Heart left ventricle (tissue), 16 donors: ENCODE data around the gene TRMT61A. TPM values are rescaled to one million over a fixed set of nuclear protein-coding genes. Genes with fewer than 3 reads are reported as not detected.

Experiments
- ATAC-seq, 4 donors: fragments of 200-7000 bp; cut with Tn5 transposase; one replicate each; pipeline ENCODE4 v1.9.1; 2020 to 2022; ENCODE audit warnings: moderate library complexity in 4 of 4, mild to moderate bottlenecking in 3 of 4, moderate number of reproducible peaks in 1 of 4
- DNase-seq, 5 donors: peaks; one replicate each; pipeline ENCODE4 v3.0.0-alpha.2; 2020
- H3K27ac ChIP-seq, 12 donors: fragments of 200-600 bp; sonication (generic) in 4 of 12; one replicate each; pipeline versions ENCODE4 v1.5.0 to v1.8.0; 2016 to 2022; ENCODE audit warnings: mild to moderate bottlenecking in 2 of 12
- H3K27me3 ChIP-seq, 9 donors: fragments of 200-600 bp; sonication (generic) in 2 of 9; one replicate each; pipeline versions ENCODE4 v1.5.1 to v1.8.0; 2016 to 2022; ENCODE audit warnings: mild to moderate bottlenecking in 3 of 9
- H3K36me3 ChIP-seq, 9 donors: fragments of 200-600 bp; sonication (generic) in 2 of 9; one replicate each; pipeline versions ENCODE4 v1.5.0 to v1.8.0; 2018 to 2022; ENCODE audit warnings: mild to moderate bottlenecking in 2 of 9
- H3K4me1 ChIP-seq, 12 donors: fragments of 200-600 bp; sonication (generic) in 4 of 12; one replicate each; pipeline versions ENCODE4 v1.5.0 to v1.8.0; 2016 to 2022; ENCODE audit warnings: mild to moderate bottlenecking in 3 of 12
- H3K4me3 ChIP-seq, 12 donors: fragments of 200-600 bp; sonication (generic) in 4 of 12; one replicate each; pipeline versions ENCODE4 v1.5.0 to v1.8.0; 2017 to 2022; ENCODE audit warnings: mild to moderate bottlenecking in 9 of 12, moderate library complexity in 4 of 12
- H3K9me3 ChIP-seq, 12 donors: fragments of 200-600 bp; sonication (generic) in 4 of 12; one replicate each; pipeline versions ENCODE4 v1.5.0 to v1.8.0; 2016 to 2022; ENCODE audit warnings: mild to moderate bottlenecking in 1 of 12
- CTCF ChIP-seq, 12 donors: fragments of 200-600 bp; sonication (generic) in 4 of 12; IDR thresholded peaks; one replicate each; pipeline versions ENCODE4 v1.5.0 to v1.8.0; 2018 to 2022; ENCODE audit warnings: antibody characterized with exemption in 12 of 12, mild to moderate bottlenecking in 5 of 12
- POLR2A ChIP-seq, 2 donors: fragments of 450-650 bp; IDR thresholded peaks; one replicate each; pipeline ENCODE4 v1.6.1; 2017; ENCODE audit warnings: antibody characterized with exemption in 2 of 2, mild to moderate bottlenecking in 2 of 2, moderate library complexity in 2 of 2
- WGBS, 4 donors: extraction: QIAGEN DNeasy Blood & Tissue Kit in 2 of 4; methylation state at CpG; one replicate each; pipeline versions ENCODE4 v1.1.5 to v1.1.7; 2013 to 2018; 5-methylcytosine and 5-hydroxymethylcytosine counted together
- intact Hi-C, 10 donors: fragments of 100-400 bp; cut with DNase I; formaldehyde crosslinking; loops; one replicate each; pipeline versions ENCODE4 v1.11.1 to v1.14.2; 2022
- polyA plus RNA-seq, 2 donors: library from polyadenylated mRNA; stranded (reverse); fragments of 200-250 nt; gene quantifications; one replicate each; pipeline ENCODE4 v1.2.3, GENCODE V29; 2013
- total RNA-seq, 9 donors: library from RNA; depleted of rRNA in 2 of 9; stranded (reverse); fragments of >200 nt in 2 of 9; fragmentation: NEBNext Ultra II Directional in 3 of 9; extraction: Animal tissue kit (Norgen Biotek cat#: 25700) in 3 of 9; gene quantifications; one replicate each; pipeline versions ENCODE4 v1.1.0 to v1.2.4, GENCODE V29; 2016 to 2023
- donor health status: ischemic (EF 13 %, LVEDD 7.1; RV severe dilation, severe dysfunction).
- donor health status: healthy with polysubstance abuse.
- donor health status: DM: no; HTN: yes; CAD: no.
- donor health status: DM: no; HTN: no; CAD: no.
- donor health status: ischemic (EF 25% LVEDD 6.9; RV normal size, moderate dysfunction).
- donor health status: ischemic (EF 25% LVEDD 5.7; RV mildly dilated, moderate dysfunction).
- donor health status: healthy.
- donor health status: DM: yes; HTN: yes; CAD: no.
- donor health status: ischemic (EF 35%, LVEDD 5.7; RV mildly dilated, moderate dysfunction).
- donor health status: nonischemic (EF 11% LVEDD 7.7; RV severe dilation, severe dysfunction).
- donor health status: DM: yes; HTN: yes; CAD: no.
- donor health status: PGD.
- donor health status: ischemic (EF 29% LVEDD 5.4; RV normal size, mild dysfunction).
- donor health status: nonischemic (EF 23%, LVEDD 6.1; RV moderate dilation, normal function).

Gene TRMT61A
- total and polyA plus RNA-seq, 11 donors: 3.2 to 15.9 (median 5.2) TPM

GRCh38 chr14:103556946-103557758 lies 28.2 kb downstream of the TRMT61A start:
- Histone ChIP-seq H3K4me1 (peaks cover 3 to 97% (median 60%) of the 10 kb centered on the region in 12 donors), H3K9me3 (no peaks in the 10 kb centered on the region), H3K27ac (peak overlapping the region in 9 of 12 donors; percentile 17 to 94 (median 37)), H3K27me3 (no peaks in the 10 kb centered on the region), H3K36me3 (peaks cover 0 to 44% (median 28%) of the 10 kb centered on the region in 9 donors), H3K4me3 (no peak overlapping the region)
- ATAC-seq (no peak), DNase-seq (no peak)
- no peak for TF ChIP-seq CTCF (IDR thresholded peaks at IDR 0.05)
- TF ChIP-seq POLR2A (IDR thresholded peaks at IDR 0.05): no peak
- 50 to 68% (median 55%) methylated on average over 15 of the region's 15 CpGs for WGBS, 4 donors
- intact Hi-C loops: loop anchor here in 1 of 10 donors (10.0 kb wide), 1 partner anchor 1028 kb away; no protein-coding TSS in a partner anchor

GRCh38 chr14:103558071-103558882 lies 29.3 kb downstream of the TRMT61A start:
- Histone ChIP-seq H3K27me3 (no peaks in the 10 kb centered on the region), H3K36me3 (peaks cover 0 to 44% (median 28%) of the 10 kb centered on the region in 9 donors), H3K9me3 (no peaks in the 10 kb centered on the region), H3K4me3 (no peak overlapping the region), H3K4me1 (peaks cover 3 to 86% (median 53%) of the 10 kb centered on the region in 12 donors), H3K27ac (peak overlapping the region in 7 of 12 donors; percentile 4 to 94 (median 31))
- ATAC-seq: no peak
- WGBS, 4 donors: 72 to 80% (median 75%) methylated on average over 16 of the region's 16 CpGs
- TF ChIP-seq CTCF (IDR thresholded peaks at IDR 0.05): no peak
- no peak for TF ChIP-seq POLR2A (IDR thresholded peaks at IDR 0.05)
- intact Hi-C loops: loop anchor here in 1 of 10 donors (10.0 kb wide), 1 partner anchor 1027 kb away; no protein-coding TSS in a partner anchor
- DNase-seq: no peak

GRCh38 chr14:103559766-103560165 lies 30.8 kb downstream of the TRMT61A start:
- intact Hi-C loops: loop anchor here in 2 of 10 donors (10.0 kb wide), 2 partner anchors 155 to 1025 kb away; partner anchors contain the start of genes XRCC3 (in 1 of the 2) and ZFYVE21 (in 1 of the 2)
- H3K27ac ChIP-seq: peak overlapping the region in 3 of 12 donors; percentile 30 to 99 (median 98)
- peaks cover 0 to 44% (median 28%) of the 10 kb centered on the region in 9 donors for H3K36me3 ChIP-seq
- H3K9me3 ChIP-seq: no peaks in the 10 kb centered on the region
- H3K27me3 ChIP-seq: no peaks in the 10 kb centered on the region
- TF ChIP-seq CTCF (IDR thresholded peaks at IDR 0.05) (no peak), POLR2A (IDR thresholded peaks at IDR 0.05) (no peak)
- WGBS, 4 donors: 48 to 69% (median 61%) methylated on average over 9 of the region's 9 CpGs
- H3K4me3 ChIP-seq: peak overlapping the region in 3 of 12 donors; percentile 0 to 9 (median 5)
- ATAC-seq (no peak), DNase-seq (no peak)
- peaks cover 3 to 86% (median 66%) of the 10 kb centered on the region in 12 donors for H3K4me1 ChIP-seq
